ENCODE results near the gene ABHD11.
"Not testable (repeated sequence)": the region's sequence is repeated elsewhere in the genome, so short reads cannot be mapped to it uniquely, and the experiment has no call there.

Gene ABHD11

DNA sequence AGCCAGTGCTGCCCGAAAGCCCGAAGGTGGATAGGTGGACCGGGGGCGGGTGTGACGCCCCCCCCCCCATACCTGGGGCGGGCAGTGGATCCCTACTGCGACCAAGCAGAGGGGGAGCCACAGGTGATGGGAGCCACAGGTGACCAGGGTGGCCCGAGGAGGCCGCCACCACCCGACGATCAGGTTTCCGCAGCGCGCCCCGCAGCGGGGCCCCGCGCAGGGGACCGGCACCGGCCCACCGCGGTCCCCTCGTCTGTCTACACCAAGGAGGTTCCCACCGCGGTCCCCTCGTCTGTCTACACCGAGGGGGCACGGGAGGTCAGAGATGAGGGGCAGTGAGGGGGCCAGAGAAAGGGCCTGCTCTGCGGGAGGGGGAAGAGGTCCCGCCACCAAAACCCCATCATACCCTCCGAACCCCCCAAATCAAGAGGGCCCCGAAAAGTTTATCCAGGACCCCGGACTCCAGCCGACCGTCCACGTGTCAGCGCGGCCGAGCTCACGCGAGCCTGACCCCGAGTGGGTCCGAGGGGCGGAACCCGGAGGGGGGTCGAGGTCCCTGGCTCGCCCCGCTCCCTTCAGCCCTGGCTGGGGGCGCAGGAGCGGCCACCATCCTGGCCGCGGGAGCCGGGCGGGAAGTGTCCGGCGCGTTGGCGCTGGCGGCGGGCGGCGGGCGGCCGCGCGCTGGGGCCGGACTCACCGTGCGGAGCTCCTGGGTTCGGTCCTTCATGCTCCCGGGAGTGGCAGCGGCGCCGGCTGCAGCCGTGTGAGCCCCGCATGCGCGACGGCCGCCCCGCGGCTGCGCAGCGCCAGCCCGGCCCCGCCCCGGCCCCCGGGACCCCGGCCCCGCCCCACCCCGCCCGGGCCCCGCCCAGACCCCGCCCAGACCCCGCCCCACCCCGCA lies 19.4 kb downstream of the ABHD11 start, which contains the start of gene STX1A:
TSS of gene STX1A (minus strand) at position 765 of the 901 bp plus-strand sequence. CDS start at position 727, 38 bp downstream.
- DNase-seq (ENCODE audit: low spot score): peak; percentile 98

DNA sequence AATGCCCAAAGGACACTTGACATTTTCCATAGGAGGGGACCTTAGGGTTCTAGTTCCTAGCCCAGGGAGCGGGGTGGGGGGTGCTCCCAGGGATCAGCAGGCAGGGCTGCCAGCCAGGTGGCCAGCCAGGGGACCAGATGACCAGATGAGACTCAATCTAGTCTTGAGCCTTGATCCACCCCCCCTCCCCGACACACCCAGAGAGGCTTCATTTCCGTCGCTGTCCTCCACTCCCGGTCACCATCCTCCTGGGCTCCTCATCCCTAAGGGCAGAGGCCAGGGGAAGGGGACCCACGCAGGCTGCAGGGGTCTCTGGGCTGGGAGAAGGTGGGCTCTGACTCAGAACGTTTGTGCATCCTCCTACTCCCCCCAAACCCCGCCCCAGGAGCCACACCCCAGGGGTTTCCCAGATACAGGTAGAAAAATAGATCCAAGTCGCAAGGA lies 20.1 kb downstream of the ABHD11 start:
- no peak for DNase-seq (ENCODE audit: low spot score)

DNA sequence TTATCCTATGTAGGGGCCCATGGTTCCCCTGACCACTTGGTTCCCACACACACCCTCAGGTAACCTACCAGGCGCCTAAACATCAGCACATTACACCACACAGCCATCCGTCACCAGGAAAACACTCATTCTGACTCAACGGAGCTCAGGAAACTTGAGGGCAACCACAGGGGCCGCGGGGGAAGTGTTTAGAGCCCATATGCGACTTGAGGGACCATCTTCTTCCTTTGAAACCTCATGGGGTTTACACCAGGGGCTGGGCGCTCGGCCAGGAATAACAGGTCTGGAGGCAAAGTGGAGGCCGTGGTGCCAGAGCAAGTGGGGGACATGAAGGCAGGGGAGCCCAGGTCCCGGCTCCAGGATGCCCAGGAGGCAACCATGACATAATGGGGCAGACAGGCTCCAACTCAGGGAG lies 20.6 kb downstream of the ABHD11 start:
- DNase-seq (ENCODE audit: low spot score): peak; percentile 70

DNA sequence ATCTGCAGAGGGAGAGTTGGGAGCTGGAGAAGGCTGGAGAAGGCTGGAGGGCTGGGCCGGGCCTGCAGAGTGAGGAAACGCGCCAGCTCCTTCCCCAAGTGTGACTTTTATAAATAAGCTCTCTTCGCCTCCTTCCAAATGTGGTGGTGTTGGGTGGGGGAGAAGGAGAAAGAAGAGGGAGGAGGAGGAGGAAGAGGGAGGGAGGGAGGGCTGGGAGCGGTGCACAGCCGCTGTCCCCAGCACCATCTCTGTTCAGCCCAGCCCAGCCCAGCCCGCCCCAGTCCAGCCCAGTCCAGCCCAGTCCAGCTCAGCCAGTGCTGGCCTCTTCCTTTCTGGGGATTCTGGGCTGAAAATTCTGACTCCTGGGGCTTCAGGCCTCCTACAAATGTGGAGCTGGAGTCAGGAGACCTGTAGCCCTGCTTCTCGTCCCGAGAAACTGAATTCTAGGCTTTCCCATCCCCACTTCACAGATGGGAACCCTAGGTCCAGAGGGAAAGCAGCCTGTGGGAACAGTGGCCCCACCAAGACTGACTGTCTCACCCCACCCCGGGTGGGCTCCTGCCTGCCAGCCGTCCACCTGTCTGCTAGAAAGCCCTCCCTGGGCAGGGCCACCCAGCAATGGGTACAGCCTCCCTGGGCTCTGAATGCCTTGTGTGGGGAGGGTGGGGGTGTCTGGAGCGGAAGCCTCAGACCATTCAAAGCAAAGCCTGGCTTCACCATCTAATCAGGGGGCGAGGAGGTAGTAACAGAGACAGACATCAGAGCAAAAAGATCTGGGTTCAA lies 21.4 kb downstream of the ABHD11 start:
- peak; percentile 51 for DNase-seq (ENCODE audit: low spot score)

DNA sequence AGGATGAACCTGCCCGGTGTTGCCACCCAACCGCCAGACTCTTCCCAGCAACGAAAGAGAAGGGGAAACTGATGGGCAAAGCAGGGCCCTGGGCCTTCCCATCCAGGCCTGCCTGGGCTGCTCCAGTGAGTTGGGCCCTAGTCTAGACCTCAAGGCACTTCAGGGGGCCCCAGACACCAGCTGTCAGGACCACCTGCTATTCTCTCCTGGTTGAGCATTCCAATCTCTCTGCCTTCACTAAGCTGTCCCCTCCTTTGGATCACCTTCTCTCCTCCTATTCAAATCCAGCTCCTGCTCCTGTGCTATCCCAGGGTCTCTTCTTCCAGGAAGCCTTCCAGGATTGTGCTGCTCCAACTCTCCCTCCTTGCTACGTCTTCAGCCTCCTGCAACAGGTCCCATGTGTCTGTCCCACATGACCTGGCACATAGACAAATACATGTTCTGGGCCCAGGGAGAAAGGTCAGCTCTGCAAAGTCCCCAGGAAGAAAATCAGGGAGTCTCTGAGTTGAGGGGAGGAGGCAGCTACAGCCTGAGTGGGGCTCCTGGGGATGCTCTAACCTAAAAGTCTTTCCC lies 22.2 kb downstream of the ABHD11 start:
- DNase-seq (ENCODE audit: low spot score): no peak

DNA sequence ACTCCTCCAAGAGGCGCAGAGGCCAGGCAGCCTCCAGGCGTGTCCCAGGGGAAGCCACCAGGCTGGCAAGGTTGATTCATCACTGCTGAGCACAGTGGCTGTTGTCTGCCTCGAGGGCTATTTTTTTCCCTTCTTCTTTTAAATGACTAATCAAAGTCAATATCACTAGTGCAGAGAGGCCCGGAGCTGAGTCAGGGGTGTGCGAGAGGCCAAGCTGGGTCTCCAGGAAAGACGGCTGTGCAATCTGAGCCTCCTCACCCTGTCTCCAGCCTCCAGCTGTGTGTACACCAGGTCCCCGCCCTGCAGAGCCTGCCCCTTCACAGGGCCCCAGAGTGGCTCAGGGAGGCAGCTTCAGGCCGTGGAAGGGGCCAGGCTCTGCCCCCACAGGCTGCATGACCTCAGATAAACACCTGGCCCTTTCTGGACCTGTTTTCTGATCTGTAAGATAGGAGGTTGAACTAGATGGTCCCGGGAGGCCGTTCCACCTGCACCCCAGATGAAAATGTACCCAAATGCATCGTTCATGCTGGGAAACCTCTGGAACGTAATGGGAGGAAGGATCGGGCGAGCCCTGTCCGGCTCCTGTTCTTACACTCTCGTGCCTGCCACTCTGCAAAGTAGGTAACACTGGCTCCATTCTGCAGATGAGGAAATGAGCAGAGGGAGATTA lies 22.8 kb downstream of the ABHD11 start:
- DNase-seq (ENCODE audit: low spot score): peak; percentile 92

DNA sequence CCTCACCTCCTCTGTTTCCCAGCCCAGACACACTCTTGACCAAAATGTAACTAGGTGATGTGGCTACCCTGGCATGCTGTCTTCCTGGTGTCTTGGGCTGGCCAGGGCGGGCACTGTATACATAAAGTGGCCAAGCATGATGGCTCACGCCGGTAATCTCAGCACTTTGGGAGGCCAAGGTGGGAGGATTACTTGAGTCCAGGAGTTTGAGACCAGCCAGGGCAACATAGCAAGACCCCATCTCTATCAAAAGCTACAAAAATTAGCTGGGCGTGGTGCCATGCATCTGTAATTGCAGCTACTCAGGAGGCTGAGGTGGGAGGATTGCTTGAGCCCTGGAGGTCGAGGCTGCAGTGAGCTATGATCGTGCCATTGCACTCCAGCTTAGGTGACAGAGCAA lies 25.3 kb downstream of the ABHD11 start:
- DNase-seq (ENCODE audit: low spot score): not testable (repeated sequence)

DNA sequence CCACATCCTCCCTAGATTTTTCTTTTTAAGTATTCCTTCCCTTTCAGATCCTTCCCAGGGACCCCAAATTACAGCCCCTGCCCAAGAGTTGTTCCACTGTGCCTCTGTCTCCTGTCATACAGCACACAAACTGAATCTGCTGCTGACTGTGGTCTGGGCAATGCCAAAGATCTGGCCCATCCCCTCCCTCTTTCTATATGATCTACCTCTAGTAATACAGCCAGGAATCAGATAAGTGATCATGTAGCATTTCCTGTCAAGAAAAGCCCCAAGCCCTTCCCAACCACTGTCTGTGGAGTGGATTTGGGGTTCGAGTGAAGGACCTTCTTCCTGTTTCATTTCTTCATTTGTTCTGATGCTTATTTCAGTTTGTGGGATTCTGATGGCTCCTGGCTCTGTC lies 25.8 kb downstream of the ABHD11 start:
- DNase-seq (ENCODE audit: low spot score): no peak

DNA sequence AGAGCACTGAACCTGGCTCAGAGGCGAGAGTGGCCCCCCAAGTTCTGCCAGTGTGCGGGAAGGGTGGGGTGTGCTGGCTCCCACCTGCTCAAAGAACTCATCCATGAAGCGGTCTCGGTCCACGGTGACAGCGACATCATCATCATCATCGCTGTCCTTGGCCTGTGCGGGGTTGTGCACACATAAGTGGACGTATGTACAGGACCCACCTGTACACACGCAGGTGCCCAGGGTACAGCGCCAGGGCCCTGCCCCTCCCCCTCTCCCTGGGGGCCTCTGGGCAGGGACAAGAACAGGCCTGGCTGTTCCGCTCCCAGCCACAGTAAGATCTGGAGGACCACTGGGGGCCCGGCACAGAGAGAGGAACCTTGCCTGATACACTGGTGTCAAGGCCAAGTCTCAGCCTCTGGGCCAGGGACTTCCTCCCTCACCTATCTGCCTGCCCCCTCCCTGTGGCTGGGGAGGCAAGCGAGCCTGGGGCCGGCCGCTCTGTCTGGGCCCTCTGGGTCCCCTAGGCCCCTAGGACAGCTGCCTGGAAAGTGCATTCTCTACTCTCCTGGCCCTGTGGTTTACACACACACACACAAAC lies 29.5 kb downstream of the ABHD11 start:
- DNase-seq (ENCODE audit: low spot score): no peak

DNA sequence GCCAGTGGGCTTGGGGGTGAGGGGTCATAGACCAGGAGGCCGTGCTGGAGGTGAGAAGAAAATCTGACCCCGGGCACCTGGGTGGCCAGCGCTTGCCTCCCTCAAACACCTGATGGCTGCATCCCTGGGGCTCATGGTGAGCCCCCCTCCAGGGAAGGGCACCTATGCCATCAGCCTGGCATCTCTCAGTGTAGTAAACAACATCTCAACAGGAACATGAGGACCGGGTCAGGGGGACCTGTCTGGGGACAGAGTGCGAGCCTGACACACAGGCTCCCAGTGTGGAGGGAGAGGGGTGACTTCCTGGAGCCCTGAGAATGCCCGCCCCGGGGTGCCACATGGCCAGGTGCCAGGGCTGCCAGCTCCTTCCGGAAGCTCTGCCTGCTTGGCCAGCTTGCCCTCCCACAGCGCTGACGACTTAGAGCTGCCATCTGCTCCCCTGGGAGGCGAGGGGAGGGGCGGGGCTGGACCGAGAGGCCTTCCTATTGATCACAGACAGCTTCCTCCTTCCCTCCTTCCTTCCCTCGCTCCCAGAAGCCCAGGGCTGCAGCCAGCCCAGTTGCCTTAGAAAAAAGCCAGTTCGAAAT lies 31.5 kb downstream of the ABHD11 start:
- DNase-seq (ENCODE audit: low spot score): no peak

DNA sequence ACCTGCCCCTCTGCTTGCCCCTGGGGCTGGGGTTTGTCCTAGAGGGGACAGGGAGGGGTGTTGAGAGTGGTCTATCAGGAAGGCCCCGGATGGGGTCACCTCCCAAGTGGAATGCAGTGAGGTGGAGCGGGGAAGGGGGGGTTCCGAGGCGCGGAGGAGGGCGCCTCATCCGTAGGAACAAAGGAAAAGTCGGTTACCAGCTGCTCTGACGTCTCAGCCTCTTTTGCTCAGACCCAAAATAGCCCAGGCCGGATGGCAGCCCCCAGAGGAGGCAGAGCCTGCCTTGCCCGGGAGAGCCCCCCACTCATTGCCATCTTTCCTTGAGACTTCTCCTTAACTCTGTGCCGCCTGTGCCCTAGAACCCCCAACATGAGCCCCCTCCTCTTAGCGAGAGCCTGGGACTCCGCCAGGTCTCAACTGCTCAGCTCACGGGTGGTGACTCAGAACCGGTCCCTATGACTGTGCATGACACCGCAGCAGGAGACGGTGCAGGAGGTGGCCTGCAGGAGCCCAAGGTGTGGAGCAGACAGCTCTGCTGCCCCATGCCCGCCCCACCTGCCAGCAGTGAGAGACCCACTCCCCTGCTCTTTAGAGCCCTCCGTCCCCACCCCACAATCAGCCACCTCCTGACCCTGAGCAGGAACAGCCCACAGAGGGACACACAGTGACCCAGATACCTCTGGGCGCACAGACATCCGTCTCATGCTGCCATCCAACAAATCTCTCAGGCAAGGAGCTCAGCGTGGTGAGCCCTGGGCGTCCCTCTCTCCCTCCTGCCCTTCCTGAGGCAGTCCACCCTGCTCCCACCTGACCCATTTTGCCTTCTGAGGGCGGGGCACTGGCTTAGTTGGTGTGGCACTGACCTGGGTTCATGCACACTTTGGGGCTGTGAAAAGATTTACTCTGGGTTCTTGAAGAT lies 32.2 kb downstream of the ABHD11 start:
- no peak for DNase-seq (ENCODE audit: low spot score)

DNA sequence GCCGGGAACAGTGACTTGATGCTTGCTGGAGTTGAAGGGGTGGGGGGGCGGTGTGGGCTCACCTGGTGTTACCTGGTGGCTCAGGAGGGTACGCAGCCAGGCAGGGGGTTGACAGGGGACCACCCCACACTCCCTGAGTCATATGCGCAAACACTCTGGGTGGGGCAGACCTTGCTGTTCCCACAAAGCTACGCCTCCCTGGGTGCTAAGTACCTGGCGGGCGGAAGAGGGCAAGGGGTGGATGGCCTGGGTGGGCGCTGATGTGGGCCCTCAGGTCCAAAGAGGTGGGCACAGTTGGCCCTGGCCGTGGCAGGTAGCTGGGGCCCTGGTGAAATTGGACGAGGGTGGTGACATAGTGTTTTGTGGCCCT lies 33.1 kb downstream of the ABHD11 start:
- DNase-seq (ENCODE audit: low spot score): no peak

DNA sequence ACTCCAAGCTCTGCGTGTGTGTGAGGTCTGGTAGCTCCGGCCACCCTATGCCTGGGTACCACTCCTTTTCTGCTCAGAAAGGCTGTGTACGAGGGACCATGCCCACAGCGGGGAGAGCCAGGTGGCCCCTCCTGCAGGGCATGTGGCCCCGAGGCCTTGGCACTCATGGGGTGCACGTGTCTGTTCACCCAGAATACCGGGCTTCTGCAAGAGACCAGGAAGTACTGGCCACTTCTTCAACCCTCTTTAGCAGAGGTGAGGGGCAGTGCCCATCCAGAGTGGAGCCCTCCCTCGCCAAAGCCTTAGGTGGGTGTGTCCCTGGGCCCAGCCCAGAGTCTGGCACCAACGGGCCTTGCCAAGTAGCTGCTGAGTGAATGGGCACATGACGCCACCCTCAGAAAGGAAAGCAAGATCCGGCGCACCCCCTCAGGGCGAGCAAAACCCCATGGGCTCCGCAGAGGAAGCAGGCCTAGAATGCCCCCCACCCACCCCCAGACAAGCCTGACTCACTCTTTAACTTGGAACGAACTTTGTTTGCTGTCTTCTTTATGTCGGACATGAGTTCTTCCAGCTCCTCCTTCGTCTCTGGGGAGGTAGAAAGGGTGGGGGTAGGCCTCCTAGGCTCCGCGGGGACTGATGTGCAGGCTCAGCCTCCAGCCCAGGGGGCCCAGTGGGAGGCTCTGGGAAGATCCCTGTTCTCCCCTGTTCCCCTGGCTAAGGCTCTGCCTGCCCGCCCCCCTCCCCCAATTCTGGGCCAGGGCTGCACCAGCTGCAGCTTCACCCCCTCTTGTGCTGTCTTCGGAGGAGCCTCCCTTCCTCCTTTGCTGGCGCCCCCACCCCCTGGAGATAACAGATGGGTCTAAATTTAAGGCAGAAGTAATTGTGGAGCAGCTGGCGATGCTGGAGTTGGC lies 33.7 kb downstream of the ABHD11 start:
- DNase-seq (ENCODE audit: low spot score): no peak

DNA sequence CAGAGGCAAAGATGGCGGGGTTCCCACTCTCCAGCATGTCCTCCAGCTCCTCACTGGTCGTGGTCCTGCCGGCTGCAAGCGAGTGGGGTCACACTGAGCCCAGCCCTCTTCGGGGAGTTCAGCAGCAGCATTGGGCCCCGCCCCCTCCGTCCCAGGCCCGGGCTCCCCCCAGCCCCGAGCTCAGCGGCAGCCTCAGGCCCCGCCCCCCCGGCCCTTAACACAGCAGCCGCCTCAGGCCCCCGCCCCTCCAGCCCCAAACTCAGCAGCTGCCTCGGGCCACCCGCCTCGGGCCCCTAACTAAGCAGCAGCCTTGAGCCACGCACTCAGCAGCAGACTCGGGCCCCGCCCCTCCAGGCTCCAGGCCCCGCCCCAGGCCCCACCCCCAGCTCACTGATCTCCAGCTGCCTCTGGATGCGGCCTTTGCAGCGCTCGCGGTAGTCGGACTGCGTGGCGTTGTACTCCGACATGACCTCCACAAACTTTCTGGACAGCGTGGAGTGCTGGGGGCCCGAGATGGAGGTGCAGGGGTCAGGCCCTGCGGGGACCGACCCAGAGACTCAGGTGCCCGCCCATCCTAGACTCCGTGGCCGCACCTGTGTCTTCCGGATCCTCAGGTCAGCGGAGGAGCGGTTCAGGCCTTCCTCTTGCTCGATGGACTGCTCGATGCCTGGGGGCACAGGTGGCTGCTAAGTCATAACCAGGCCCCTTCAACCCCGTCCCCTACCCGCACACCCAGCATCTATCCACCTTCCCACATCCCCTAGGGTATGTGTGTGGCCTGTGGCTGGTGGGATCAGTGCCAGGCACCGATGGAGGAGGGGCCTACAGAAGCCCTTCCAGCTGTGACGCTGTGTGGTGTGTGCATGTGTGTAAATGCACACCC lies 34.6 kb downstream of the ABHD11 start:
- DNase-seq (ENCODE audit: low spot score): peak; percentile 70

DNA sequence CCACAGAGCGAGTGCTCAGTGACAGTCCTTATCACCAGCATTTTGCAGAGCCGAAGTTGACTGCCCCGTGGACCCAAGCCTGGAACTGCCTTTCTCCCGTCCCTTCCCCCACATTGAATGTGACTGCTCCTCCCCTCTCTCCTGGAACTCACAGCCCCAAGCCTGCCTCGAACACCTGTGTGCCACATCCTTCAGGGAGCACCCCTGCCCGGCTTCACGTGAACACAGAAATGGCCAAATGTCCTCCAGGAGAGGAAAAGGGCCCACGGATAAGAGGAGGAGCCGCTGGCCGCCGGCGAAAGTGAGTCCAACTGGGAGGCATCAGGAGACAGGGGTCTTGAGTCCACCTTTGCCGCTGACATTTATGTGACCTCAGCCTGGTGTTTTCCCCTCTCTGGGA lies 35.4 kb downstream of the ABHD11 start:
- DNase-seq (ENCODE audit: low spot score): no peak

DNA sequence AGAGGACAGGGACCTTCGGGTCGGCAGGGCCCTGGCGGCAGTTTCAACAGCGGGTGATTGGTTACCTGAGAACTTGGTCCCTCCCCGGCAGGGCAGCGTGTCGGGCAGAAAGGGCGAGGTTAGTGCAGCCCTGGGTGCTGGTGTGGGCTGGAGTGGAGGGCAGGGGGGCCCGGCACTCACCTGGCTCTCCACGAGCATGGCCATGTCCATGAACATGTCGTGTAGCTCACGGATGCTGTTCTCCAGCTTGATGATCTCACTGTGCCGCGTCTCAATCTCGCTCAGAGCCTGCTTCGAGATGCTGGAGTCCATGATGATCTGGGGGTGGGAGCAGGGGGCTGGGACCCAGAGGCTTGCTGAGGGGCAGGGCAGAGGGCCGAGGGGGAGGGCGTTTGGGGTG lies 35.9 kb downstream of the ABHD11 start:
- no peak for DNase-seq (ENCODE audit: low spot score)

DNA sequence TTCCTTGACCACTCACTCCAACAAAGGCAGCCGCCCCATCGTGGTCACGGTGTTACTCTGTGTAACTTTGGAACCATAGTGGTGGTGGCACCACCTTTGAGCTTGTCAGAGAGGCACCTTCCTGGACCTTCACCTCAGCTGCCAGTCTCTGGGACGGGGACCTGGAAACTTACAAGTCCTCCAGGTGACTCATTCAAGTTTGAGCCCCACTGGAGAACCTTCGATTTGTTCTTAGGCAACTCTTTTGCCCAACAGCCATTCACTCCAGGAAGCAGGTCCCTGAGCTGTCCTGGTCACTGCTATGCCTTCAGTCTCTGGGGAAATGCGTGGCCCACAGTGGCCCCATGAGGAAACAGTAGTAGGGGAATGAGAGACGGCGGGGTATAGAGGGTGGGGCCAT lies 36.4 kb downstream of the ABHD11 start:
- DNase-seq (ENCODE audit: low spot score): no peak

DNA sequence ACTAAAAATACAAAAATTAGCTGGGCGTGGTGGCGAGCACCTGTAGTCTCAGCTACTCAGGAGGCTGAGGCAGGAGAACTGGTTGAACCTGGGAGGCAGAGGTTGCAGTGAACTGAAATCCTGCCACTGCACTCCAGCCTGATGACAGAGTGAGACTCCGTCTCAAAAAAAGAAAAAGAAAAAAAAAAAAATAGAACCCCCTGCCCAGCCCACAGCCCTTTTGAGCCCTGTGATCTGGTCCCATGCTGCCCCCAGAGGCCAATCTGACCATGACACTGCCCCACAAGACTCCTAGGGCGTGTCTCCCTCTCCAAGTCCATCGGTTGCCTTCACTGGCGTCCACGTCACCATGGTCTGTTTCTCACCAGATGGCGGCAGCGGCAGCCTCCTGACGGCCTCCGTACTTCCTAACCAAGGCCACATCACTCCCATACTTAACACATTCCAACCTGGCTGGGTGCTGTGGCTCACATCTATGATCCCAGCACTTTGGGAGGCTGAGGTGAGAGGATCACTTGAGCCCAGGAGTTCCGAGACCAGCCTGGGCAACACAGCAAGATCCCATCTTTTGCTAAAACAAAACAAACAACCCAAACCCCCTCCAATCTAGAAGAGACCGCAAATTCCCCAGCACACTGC lies 37.1 kb downstream of the ABHD11 start:
- DNase-seq (ENCODE audit: low spot score): peak; percentile 87
